OCI-LY7 (cell line): ENCODE data around the gene CCER1. TPM values are rescaled to one million over a fixed set of nuclear protein-coding genes. Genes with fewer than 3 reads are reported as not detected.

Experiments
- BruUV-seq: library from RNA; stranded (reverse); fragments of 400-500 nt; replicated peaks from 2 replicates; lab custom pipeline; 2021; lab: Mats Ljungman, UMichigan
- CTCF ChIA-PET: fragments of 300-600 bp; sonication (Branson Sonifier 250); formaldehyde crosslinking; loops from one replicate; lab custom pipeline; 2022; ENCODE audit warnings: antibody characterized with exemption; ENCODE audit not compliant: unreplicated experiment; lab: Charles Lee
- POLR2A ChIA-PET: fragments of 300-600 bp; sonication (Branson Sonifier 250); formaldehyde crosslinking; loops from one replicate; lab custom pipeline; 2022; ENCODE audit warnings: antibody characterized with exemption; lab: Charles Lee
- DNase-seq: peaks from one replicate; pipeline ENCODE4 v3.0.0-alpha.2; 2015; ENCODE audit warnings: low spot score
- H2AFZ ChIP-seq: fragments of 200-600 bp; sonication (generic), shearing (Covaris generic); 2 replicates; pipeline ENCODE4 v1.6.1; 2014; ENCODE audit warnings: mild to moderate bottlenecking, antibody characterized with exemption, low read length, moderate library complexity
- H3K27ac ChIP-seq: fragments of 200-600 bp; sonication (generic); 2 replicates; pipeline ENCODE4 v1.5.1; 2014; ENCODE audit warnings: mixed run types, low read depth, mild to moderate bottlenecking, moderate library complexity, low read length, inconsistent platforms; ENCODE audit not compliant: poor library complexity, severe bottlenecking
- H3K36me3 ChIP-seq: fragments of 200-600 bp; sonication (generic); 2 replicates; pipeline ENCODE4 v1.6.1; 2014; ENCODE audit warnings: mild to moderate bottlenecking, antibody characterized with exemption, low read length, moderate library complexity, mixed read lengths; ENCODE audit not compliant: insufficient read depth
- H3K4me1 ChIP-seq: fragments of 200-600 bp; sonication (generic); 2 replicates; pipeline ENCODE4 v1.5.1; 2014; ENCODE audit warnings: mild to moderate bottlenecking, low read length; ENCODE audit not compliant: insufficient read depth, poor library complexity, severe bottlenecking
- H3K4me2 ChIP-seq: fragments of 200-600 bp; sonication (generic); 2 replicates; pipeline ENCODE4 v1.6.1; 2014; ENCODE audit warnings: mild to moderate bottlenecking, low read length
- H3K4me3 ChIP-seq: fragments of 200-600 bp; sonication (generic); 2 replicates; pipeline ENCODE4 v1.5.1; 2014; ENCODE audit warnings: mild to moderate bottlenecking, low read depth, low read length; ENCODE audit not compliant: poor library complexity, severe bottlenecking
- H3K79me2 ChIP-seq: fragments of 200-600 bp; sonication (generic); 2 replicates; pipeline ENCODE4 v1.6.1; 2016; ENCODE audit warnings: low read depth, mild to moderate bottlenecking, low read length, moderate library complexity, mixed read lengths; ENCODE audit not compliant: insufficient read depth
- H3K9me2 ChIP-seq: fragments of 200-600 bp; sonication (generic); 2 replicates; pipeline ENCODE4 v1.6.1; 2016; ENCODE audit warnings: mild to moderate bottlenecking, low read length, mixed read lengths; ENCODE audit not compliant: insufficient read depth
- H3K9me3 ChIP-seq: fragments of 200-600 bp; sonication (generic); 2 replicates; pipeline ENCODE4 v1.6.1; 2014; ENCODE audit warnings: mild to moderate bottlenecking, mixed run types, low read length, mixed read lengths
- H4K20me1 ChIP-seq: fragments of 200-600 bp; sonication (generic); 2 replicates; pipeline ENCODE4 v1.6.1; 2014; ENCODE audit warnings: mild to moderate bottlenecking, antibody characterized with exemption, low read length, moderate library complexity, mixed read lengths; ENCODE audit not compliant: insufficient read depth
- CTCF ChIP-seq: fragments of 200-600 bp; sonication (generic); conservative IDR thresholded peaks from 2 replicates; pipeline ENCODE4 v1.5.1; 2014; ENCODE audit warnings: mild to moderate bottlenecking, antibody characterized with exemption, low read length, moderate library complexity, mixed read lengths
- EZH2phosphoT487 ChIP-seq: fragments of 200-600 bp; sonication (generic); IDR thresholded peaks from 2 replicates; pipeline ENCODE4 v1.6.1; 2018; ENCODE audit warnings: low read depth, borderline replicate concordance, mild to moderate bottlenecking, mixed run types, antibody characterized with exemption, low read length, moderate library complexity, mixed read lengths
- intact Hi-C: fragments of 100-400 bp; cut with micrococcal nuclease; formaldehyde crosslinking; loops from one replicate; pipeline ENCODE4 v1.10.0; 2022; ENCODE audit not compliant: unreplicated experiment
- total RNA-seq, 2 experiments: library from RNA; depleted of rRNA in 1 of 2; stranded (reverse); fragments of >200 nt in 1 of 2; shearing (Covaris generic) in 1 of 2; gene quantifications; 2 replicates each; pipeline ENCODE4 v1.2.3, GENCODE V29; 2014 to 2022

The CCER1 gene
- total RNA-seq, 2 experiments from 2014 or later = not detected

DNA sequence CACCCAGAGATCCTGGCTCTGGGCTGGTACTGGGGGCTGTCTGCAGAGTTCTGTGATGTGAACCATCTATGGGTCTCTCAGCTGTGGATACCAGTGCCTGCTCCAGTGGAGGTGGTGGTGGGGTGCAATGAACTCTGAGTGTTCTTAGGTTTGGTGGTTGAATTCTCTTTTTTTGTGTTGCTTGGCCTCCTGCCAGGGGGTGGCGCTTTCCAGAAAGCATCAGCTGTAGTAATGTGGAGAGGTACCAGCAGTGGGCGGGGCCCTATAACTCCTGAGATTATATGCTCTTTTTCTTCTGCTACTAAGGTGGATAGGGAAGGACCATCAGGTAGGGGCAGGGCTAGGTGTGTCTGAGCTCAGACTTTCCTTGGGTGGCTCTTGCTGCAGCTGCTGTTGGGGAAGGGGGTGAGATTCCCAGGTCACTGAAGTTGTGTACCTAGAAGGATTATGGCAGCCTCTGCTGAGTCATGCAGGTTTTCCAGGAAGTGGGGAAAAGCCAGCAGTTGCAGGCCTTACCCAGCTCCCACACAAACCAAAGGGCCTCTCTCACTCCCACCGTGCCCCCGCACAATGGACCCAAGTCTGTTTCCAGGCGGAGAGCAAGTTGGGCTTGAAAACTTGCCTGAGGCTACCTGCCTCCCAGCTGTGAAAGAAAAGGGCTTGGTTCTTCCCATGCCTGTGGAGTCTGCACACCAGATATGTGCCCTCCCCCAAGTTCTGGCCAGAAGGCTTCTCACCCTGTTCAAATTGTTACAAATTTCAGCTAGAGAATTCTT lies 18.6 kb downstream of the CCER1 start:
- POLR2A ChIA-PET = interaction anchor here (0.6 to 1.1 kb wide), 4 partner anchors 10 to 1703 kb away, joined by 3 to 4 read pairs (median 3); no protein-coding TSS in a partner anchor

DNA sequence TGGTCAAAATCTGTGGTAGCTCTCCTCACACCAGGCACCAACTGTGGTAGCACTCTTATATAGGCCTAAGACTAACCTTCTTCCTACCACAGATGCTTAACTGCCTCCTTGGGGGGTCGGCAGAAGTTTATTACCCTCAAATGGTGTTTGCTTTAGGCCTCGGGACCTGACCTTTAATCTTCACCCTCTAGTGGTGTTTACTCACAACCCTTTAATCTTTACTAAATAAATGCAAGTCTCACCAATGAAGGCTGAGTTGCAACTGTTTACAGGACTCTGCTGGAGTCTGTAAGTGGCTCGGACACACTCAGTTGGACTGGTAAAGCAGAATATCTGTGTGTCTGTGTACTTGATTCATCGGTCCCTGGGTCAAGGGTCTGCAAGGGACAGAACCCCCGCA lies 29.4 kb downstream of the CCER1 start:
- Histone ChIP-seq H2AFZ (no peak overlapping the region), H3K79me2 (no peaks in the 10 kb centered on the region), H3K27ac (no peak overlapping the region), H4K20me1 (no peaks in the 10 kb centered on the region), H3K4me2 (no peak overlapping the region), H3K9me3 (no peaks in the 10 kb centered on the region), H3K9me2 (no peaks in the 10 kb centered on the region), H3K36me3 (no peaks in the 10 kb centered on the region), H3K4me1 (no peaks in the 10 kb centered on the region), H3K4me3 (no peak overlapping the region)
- no TSS peak for BruUV-seq
- no peak for DNase-seq
- CTCF ChIA-PET = no interaction called here
- intact Hi-C loops = no loop called here
- no peak for TF ChIP-seq EZH2phosphoT487
- TF ChIP-seq CTCF = no peak
- POLR2A ChIA-PET = no interaction called here

More for the DNA sequence above, 18.6 kb downstream of the CCER1 start:
- H3K4me3 ChIP-seq = no peak overlapping the region
- no peaks in the 10 kb centered on the region for H3K4me1 ChIP-seq
- H3K9me3 ChIP-seq = no peaks in the 10 kb centered on the region
- intact Hi-C loops = loop anchor here (5.0 kb wide), 1 partner anchor 1919 kb away; no protein-coding TSS in a partner anchor
- H3K79me2 ChIP-seq = no peaks in the 10 kb centered on the region
- 0 out of 2 replicates have a peak, but pooled peaks have one; percentile 21 for TF ChIP-seq CTCF
- TF ChIP-seq EZH2phosphoT487 = no peak
- no peaks in the 10 kb centered on the region for H3K9me2 ChIP-seq
- CTCF ChIA-PET = no interaction called here
- H2AFZ ChIP-seq = no peak overlapping the region
- no TSS peak for BruUV-seq
- DNase-seq = no peak
- H3K36me3 ChIP-seq = no peaks in the 10 kb centered on the region
- H3K4me2 ChIP-seq = no peak overlapping the region
- no peak overlapping the region for H3K27ac ChIP-seq
- no peaks in the 10 kb centered on the region for H4K20me1 ChIP-seq

DNA sequence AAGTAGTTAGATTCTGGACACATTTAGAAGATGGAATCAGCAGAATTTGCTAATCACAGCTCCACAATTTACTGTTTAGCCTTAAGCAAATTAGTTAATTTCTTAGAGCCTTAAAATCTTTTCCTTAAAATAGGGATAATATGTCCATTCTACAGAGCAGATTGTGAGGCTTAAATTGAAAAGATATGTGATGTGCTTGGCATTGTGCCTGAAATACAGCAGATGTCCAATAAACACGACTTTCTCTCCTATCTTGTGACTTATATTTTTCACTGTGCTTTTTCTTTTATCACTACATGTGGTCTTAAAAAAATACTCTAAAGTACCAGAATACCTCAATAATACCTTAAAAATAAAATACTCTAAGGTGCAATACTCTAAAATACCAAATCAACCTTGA lies 30.6 kb downstream of the CCER1 start:
- no TSS peak for BruUV-seq
- Histone ChIP-seq H3K36me3 (no peaks in the 10 kb centered on the region), H3K9me2 (no peaks in the 10 kb centered on the region), H3K79me2 (no peaks in the 10 kb centered on the region), H3K4me1 (no peaks in the 10 kb centered on the region), H3K4me2 (no peak overlapping the region), H3K27ac (no peak overlapping the region), H2AFZ (no peak overlapping the region), H4K20me1 (no peaks in the 10 kb centered on the region), H3K4me3 (no peak overlapping the region), H3K9me3 (no peaks in the 10 kb centered on the region)
- TF ChIP-seq EZH2phosphoT487 = no peak
- TF ChIP-seq CTCF = no peak
- DNase-seq = no peak
- ChIA-PET POLR2A (no interaction called here), CTCF (no interaction called here)
- intact Hi-C loops = no loop called here
